Common myeloid progenitor, CD34-positive (primary cell): ENCODE data around the gene LAP3.

Source experiments
- CTCF ChIA-PET: fragments of 350-600 bp; sonication (Branson Sonifier 250); formaldehyde crosslinking; loops from one replicate; lab custom pipeline; 2021; ENCODE audit warnings: antibody characterized with exemption; lab: Charles Lee
- POLR2A ChIA-PET: fragments of 350-600 bp; sonication (Branson Sonifier 250); formaldehyde crosslinking; loops from one replicate; lab custom pipeline; 2021; ENCODE audit warnings: antibody characterized with exemption; lab: Charles Lee
- DNase-seq, 3 donors: peaks; one replicate each; pipeline versions ENCODE4 v3.0.0 to v3.0.0-alpha.2; 2013
- H3K27ac ChIP-seq, 2 experiments: 1 replicate in 1 of 2; 2 replicates in 1 of 2; pipeline ENCODE4 v1.7.0; 2013; ENCODE audit warnings: inconsistent platforms in 2 of 2, low read length in 2 of 2, mild to moderate bottlenecking in 2 of 2, low read depth in 1 of 2, moderate library complexity in 1 of 2; ENCODE audit not compliant: severe bottlenecking in 2 of 2, insufficient read depth in 1 of 2, poor library complexity in 1 of 2
- H3K27me3 ChIP-seq, 5 experiments: replicated peaks in 2 of 5; 1 replicate in 3 of 5; 2 replicates in 2 of 5; pipeline versions ENCODE4 v1.6.1 to v1.7.0; 2013; ENCODE audit warnings: low read length in 4 of 5, mild to moderate bottlenecking in 2 of 5, moderate library complexity in 2 of 5, inconsistent platforms in 1 of 5; ENCODE audit not compliant: insufficient read depth in 5 of 5, control insufficient read depth in 4 of 5
- H3K36me3 ChIP-seq, 4 experiments: 1 replicate in 2 of 4; 2 replicates in 2 of 4; pipeline versions ENCODE4 v1.6.1 to v1.7.0; 2013; ENCODE audit warnings: low read length in 3 of 4, control low read depth in 1 of 4, mild to moderate bottlenecking in 1 of 4; ENCODE audit not compliant: control insufficient read depth in 4 of 4, insufficient read depth in 4 of 4
- H3K4me1 ChIP-seq, 4 experiments: 1 replicate in 3 of 4; 2 replicates in 1 of 4; pipeline versions ENCODE4 v1.6.1 to v1.7.1; 2013; ENCODE audit warnings: low read length in 3 of 4, mild to moderate bottlenecking in 3 of 4, control low read depth in 1 of 4, inconsistent platforms in 1 of 4, moderate library complexity in 1 of 4; ENCODE audit not compliant: control insufficient read depth in 4 of 4, insufficient read depth in 4 of 4; ENCODE audit errors: control extremely low read depth in 1 of 4
- H3K4me3 ChIP-seq, 7 experiments: 1 replicate in 4 of 7; 2 replicates in 3 of 7; pipeline versions ENCODE4 v1.5.1 to v1.7.0; 2013; ENCODE audit warnings: mild to moderate bottlenecking in 7 of 7, low read length in 6 of 7, moderate library complexity in 6 of 7, inconsistent platforms in 2 of 7, low read depth in 2 of 7, control low read depth in 1 of 7; ENCODE audit not compliant: insufficient read depth in 4 of 7, control insufficient read depth in 1 of 7; ENCODE audit errors: extremely low read depth in 1 of 7
- H3K9me3 ChIP-seq, 5 experiments: 1 replicate in 4 of 5; 2 replicates in 1 of 5; pipeline versions ENCODE4 v1.6.1 to v1.7.1; 2013; ENCODE audit warnings: low read length in 4 of 5, mild to moderate bottlenecking in 2 of 5, inconsistent platforms in 1 of 5, low read depth in 1 of 5, moderate library complexity in 1 of 5; ENCODE audit not compliant: control insufficient read depth in 4 of 5, insufficient read depth in 2 of 5; ENCODE audit errors: control extremely low read depth in 1 of 5
- WGBS: methylation state at CpG from one replicate; pipeline ENCODE4 v1.1.5; 2013; ENCODE audit not compliant: insufficient coverage; 5-methylcytosine and 5-hydroxymethylcytosine counted together

LAP3 gene

GRCh38 chr4:17552427-17552826, 24.6 kb upstream of the LAP3 start:
- Histone ChIP-seq H3K4me3 (no peak overlapping the region), H3K36me3 (no peaks in the 10 kb centered on the region), H3K4me1 (no peaks in the 10 kb centered on the region), H3K27me3 (no peaks in the 10 kb centered on the region), H3K9me3 (no peaks in the 10 kb centered on the region), H3K27ac (no peak overlapping the region)
- no peak for DNase-seq
- ChIA-PET CTCF (interaction anchor here (0.9 to 1.4 kb wide), 2 partner anchors 15 to 84 kb away, joined by 3 to 4 read pairs; no protein-coding TSS in a partner anchor), POLR2A (no interaction called here)
- 47% methylated on average over 2 of the region's 5 CpGs for WGBS

- WGBS, result 73% methylated on average over 4 of the region's 4 CpGs
- Histone ChIP-seq H3K4me1 (no peaks in the 10 kb centered on the region), H3K27ac (no peak overlapping the region), H3K36me3 (no peaks in the 10 kb centered on the region), H3K9me3 (no peaks in the 10 kb centered on the region), H3K4me3 (no peak overlapping the region), H3K27me3 (no peaks in the 10 kb centered on the region)
- ChIA-PET CTCF (interaction anchor here (0.6 to 1.2 kb wide), 2 partner anchors 45 to 70 kb away, joined by 3 read pairs; no protein-coding TSS in a partner anchor), POLR2A (no interaction called here)
- DNase-seq, result peak in 1 of 3 donors; percentile 5
These were observed 22.4 kb upstream of the LAP3 start for GRCh38 chr4:17554568-17554967.

GRCh38 chr4:17556498-17556897, 20.5 kb upstream of the LAP3 start:
- Histone ChIP-seq H3K27ac (no peak overlapping the region), H3K4me1 (no peaks in the 10 kb centered on the region), H3K36me3 (no peaks in the 10 kb centered on the region), H3K9me3 (no peaks in the 10 kb centered on the region), H3K27me3 (peaks cover 0 to under 1% (median 0%) of the 10 kb centered on the region in 5 experiments), H3K4me3 (no peak overlapping the region)
- POLR2A ChIA-PET, result interaction anchor here (0.6 kb wide), 1 partner anchor 15 kb away, joined by 3 read pairs; no protein-coding TSS in a partner anchor
- no peak for DNase-seq
- CTCF ChIA-PET, result no interaction called here

- H3K27ac ChIP-seq, result no peak overlapping the region
- no peaks in the 10 kb centered on the region for H3K4me1 ChIP-seq
- DNase-seq, result no peak
- H3K36me3 ChIP-seq, result no peaks in the 10 kb centered on the region
- ChIA-PET CTCF (interaction anchor here (1.3 to 2.1 kb wide), 2 partner anchors 9 to 27 kb away, joined by 3 to 7 read pairs; no protein-coding TSS in a partner anchor), POLR2A (no interaction called here)
- H3K27me3 ChIP-seq, result peaks cover 0 to 2% (median 0%) of the 10 kb centered on the region in 5 experiments
- H3K9me3 ChIP-seq, result no peaks in the 10 kb centered on the region
- WGBS, result 95% methylated on average over 3 of the region's 5 CpGs
- H3K4me3 ChIP-seq, result no peak overlapping the region
These were observed 19.1 kb upstream of the LAP3 start for GRCh38 chr4:17557880-17558279.

- no peaks in the 10 kb centered on the region for H3K4me1 ChIP-seq
- peaks cover 0 to 2% (median 0%) of the 10 kb centered on the region in 5 experiments for H3K27me3 ChIP-seq
- ChIA-PET POLR2A (no interaction called here), CTCF (interaction anchor here (0.9 to 2.1 kb wide), 3 partner anchors 10 to 78 kb away, joined by 3 to 7 read pairs (median 4); no protein-coding TSS in a partner anchor)
- no peak overlapping the region for H3K4me3 ChIP-seq
- no peaks in the 10 kb centered on the region for H3K9me3 ChIP-seq
- H3K27ac ChIP-seq, result no peak overlapping the region
- 97% methylated on average over 4 of the region's 4 CpGs for WGBS
- no peaks in the 10 kb centered on the region for H3K36me3 ChIP-seq
- no peak for DNase-seq
These were observed 17.9 kb upstream of the LAP3 start for GRCh38 chr4:17558941-17559708.

- 92% methylated on average over 2 of the region's 3 CpGs for WGBS
- no peak for DNase-seq
- Histone ChIP-seq H3K4me3 (no peak overlapping the region), H3K9me3 (no peaks in the 10 kb centered on the region), H3K4me1 (no peaks in the 10 kb centered on the region), H3K36me3 (no peaks in the 10 kb centered on the region), H3K27ac (no peak overlapping the region), H3K27me3 (peaks cover 0 to 2% (median 0%) of the 10 kb centered on the region in 5 experiments)
- ChIA-PET POLR2A (no interaction called here), CTCF (interaction anchor here (0.9 kb wide), 1 partner anchor 78 kb away, joined by 4 read pairs; no protein-coding TSS in a partner anchor)
These were observed 17.3 kb upstream of the LAP3 start for GRCh38 chr4:17559709-17560048.

GRCh38 chr4:17560065-17560673, 16.8 kb upstream of the LAP3 start:
- Histone ChIP-seq H3K4me3 (no peak overlapping the region), H3K9me3 (no peaks in the 10 kb centered on the region), H3K27me3 (peaks cover 0 to 2% (median 0%) of the 10 kb centered on the region in 5 experiments), H3K4me1 (no peaks in the 10 kb centered on the region), H3K36me3 (no peaks in the 10 kb centered on the region), H3K27ac (no peak overlapping the region)
- ChIA-PET POLR2A (no interaction called here), CTCF (no interaction called here)
- no peak for DNase-seq
- 100% methylated on average over 6 of the region's 6 CpGs for WGBS
